ENCODE data around the gene DNAJB4.
"Not testable (repeated sequence)": the region's sequence is repeated elsewhere in the genome, so short reads cannot be mapped to it uniquely, and the experiment has no call there.

Gene DNAJB4

GRCh38 chr1:78040484-78041089, 35.8 kb downstream of the DNAJB4 start:
- DNase-seq = no peak

GRCh38 chr1:78043436-78043835, 38.7 kb downstream of the DNAJB4 start:
- DNase-seq = no peak

- DNase-seq = no peak
Observed at GRCh38 chr1:78044796-78045562, 40.2 kb downstream of the DNAJB4 start.

GRCh38 chr1:78045563-78045925, 40.8 kb downstream of the DNAJB4 start:
- no peak for DNase-seq

GRCh38 chr1:78045926-78046778, 41.4 kb downstream of the DNAJB4 start, which contains the start of gene GIPC2:
TSS of gene GIPC2 (plus strand) at chr1:78045966. CDS start at chr1:78046095, 129 bp downstream.
- no peak for DNase-seq

- no peak for DNase-seq
Observed at GRCh38 chr1:78047106-78047505, 42.4 kb downstream of the DNAJB4 start.

GRCh38 chr1:78047631-78048030, 42.9 kb downstream of the DNAJB4 start:
- no peak for DNase-seq

GRCh38 chr1:78048446-78048845, 43.7 kb downstream of the DNAJB4 start:
- no peak for DNase-seq

GRCh38 chr1:78049396-78049795, 44.7 kb downstream of the DNAJB4 start:
- DNase-seq = no peak

- DNase-seq = no peak
Observed at GRCh38 chr1:78051005-78051404, 46.3 kb downstream of the DNAJB4 start.

GRCh38 chr1:78052685-78053405, 48.1 kb downstream of the DNAJB4 start:
- no peak for DNase-seq

GRCh38 chr1:78053498-78053897, 48.8 kb downstream of the DNAJB4 start:
- DNase-seq = no peak

GRCh38 chr1:78054559-78054958, 49.8 kb downstream of the DNAJB4 start:
- DNase-seq = no peak

- DNase-seq = no peak
Observed at GRCh38 chr1:78054972-78055371, 50.2 kb downstream of the DNAJB4 start.

GRCh38 chr1:78055565-78056132, 50.9 kb downstream of the DNAJB4 start:
- DNase-seq = no peak

GRCh38 chr1:78058670-78059069, 53.9 kb downstream of the DNAJB4 start:
- DNase-seq = no peak

- DNase-seq = no peak
Observed at GRCh38 chr1:78060857-78061563, 56.3 kb downstream of the DNAJB4 start.

GRCh38 chr1:78061825-78062523, 57.2 kb downstream of the DNAJB4 start:
- DNase-seq = no peak

- DNase-seq = not testable (repeated sequence)
Observed at GRCh38 chr1:78064886-78065285, 60.1 kb downstream of the DNAJB4 start.
